ENCODE results near the gene FAM114A2. TPM values are rescaled to one million over a fixed set of nuclear protein-coding genes. Genes with fewer than 3 reads are reported as not detected.

Gene FAM114A2
- total RNA-seq, 1 donor from 2014 or later, result 21.8 TPM

- DNase-seq (ENCODE audit: low read depth in 2 of 2), result no peak
Measured at GRCh38 chr5:153941265-153941664, 97.4 kb downstream of the FAM114A2 start.

Other genes with a start within 250 kb of the FAM114A2 start
- gene MFAP3, start 57 bp upstream of the FAM114A2 start, total RNA-seq, result 113 and 138 TPM in 2 replicates
- 26.6 and 52.3 TPM in 2 replicates for gene GALNT10, start 151.8 kb upstream of the FAM114A2 start, total RNA-seq